Measurements from ENCODE around the gene BRD1.

GRCh38 chr22:49862496-49862776 is 34.8 kb upstream of the BRD1 start:
- TF ChIP-seq POLR2AphosphoS5 (IDR thresholded peaks at IDR 0.05), result no peak
- no peak for TF ChIP-seq EZH2 (IDR thresholded peaks at IDR 0.05; ENCODE audit: borderline replicate concordance, insufficient read depth, low read length, poor library complexity, severe bottlenecking)
- no peak for TF ChIP-seq EP300 (conservative IDR thresholded peaks at IDR 0.05; ENCODE audit: poor library complexity, severe bottlenecking)
- no peak for TF ChIP-seq CTCF (IDR thresholded peaks at IDR 0.05; ENCODE audit: poor library complexity, severe bottlenecking)
- TF ChIP-seq RAD21 (conservative IDR thresholded peaks at IDR 0.05), result no peak

Data from neural cell (in vitro differentiated cells).